Esophagus muscularis mucosa (tissue), 4 donors: ENCODE measurements around the gene SLIRP. TPM values are rescaled to one million over a fixed set of nuclear protein-coding genes. Genes with fewer than 3 reads are reported as not detected.

Source experiments
- DNase-seq: peaks from one replicate; pipeline ENCODE4 v3.0.0-alpha.2; 2017; ENCODE audit errors: extremely low spot score
- H3K27ac ChIP-seq, 4 donors: fragments of 200-600 bp; sonication (generic); replicated peaks in 1 of 4; 1 replicate in 3 of 4; 2 replicates in 1 of 4; pipeline ENCODE4 v1.5.1; 2016 to 2019; ENCODE audit warnings: mild to moderate bottlenecking in 1 of 4
- H3K27me3 ChIP-seq, 4 donors: fragments of 200-600 bp; sonication (generic); one replicate each; pipeline versions ENCODE4 v1.5.1 to v1.6.0; 2016 to 2019
- H3K36me3 ChIP-seq, 4 donors: fragments of 200-600 bp; sonication (generic); one replicate each; pipeline ENCODE4 v1.5.1; 2016 to 2019
- H3K4me1 ChIP-seq, 4 donors: fragments of 200-600 bp; sonication (generic); one replicate each; pipeline ENCODE4 v1.5.1; 2016 to 2019
- H3K4me3 ChIP-seq, 4 donors: fragments of 200-600 bp; sonication (generic); 1 replicate in 2 of 4; 2 replicates in 2 of 4; pipeline ENCODE4 v1.5.1; 2016 to 2019; ENCODE audit warnings: mild to moderate bottlenecking in 4 of 4, moderate library complexity in 1 of 4
- H3K9me3 ChIP-seq, 4 donors: fragments of 200-600 bp; sonication (generic); 1 replicate in 3 of 4; 2 replicates in 1 of 4; pipeline ENCODE4 v1.5.1; 2016 to 2019
- CTCF ChIP-seq, 3 experiments: fragments of 200-600 bp in 2 of 3; fragments of 450-650 bp in 1 of 3; sonication (generic) in 2 of 3; IDR thresholded peaks; one replicate each; pipeline ENCODE4 v1.5.1; 2017 to 2019; ENCODE audit warnings: antibody characterized with exemption in 3 of 3, mild to moderate bottlenecking in 2 of 3, moderate library complexity in 1 of 3
- EP300 ChIP-seq: sonication (generic); formaldehyde crosslinking; IDR thresholded peaks from one replicate; pipeline ENCODE4 v1.6.1; 2017; ENCODE audit warnings: antibody characterized with exemption
- POLR2A ChIP-seq: fragments of 450-650 bp; IDR thresholded peaks from one replicate; pipeline ENCODE4 v1.6.1; 2017; ENCODE audit warnings: antibody characterized with exemption, moderate library complexity, mild to moderate bottlenecking, low read depth
- POLR2AphosphoS5 ChIP-seq, 2 donors: sonication (generic); formaldehyde crosslinking; IDR thresholded peaks; one replicate each; pipeline ENCODE4 v1.6.1; 2017; ENCODE audit warnings: antibody characterized with exemption in 2 of 2
- WGBS: methylation state at CpG from one replicate; pipeline ENCODE4 v1.1.5; 2018; 5-methylcytosine and 5-hydroxymethylcytosine counted together
- intact Hi-C: fragments of 100-400 bp; cut with DNase I; formaldehyde crosslinking; loops from one replicate; pipeline ENCODE4 v1.15.1; 2023
- total RNA-seq, 4 donors: library from RNA; depleted of rRNA; stranded (reverse); fragments of >200 nt; gene quantifications; one replicate each; pipeline versions ENCODE4 v1.1.0 to v1.2.1, GENCODE V29; 2016

The SLIRP gene
- total RNA-seq, 4 donors from 2014 or later: 101 to 247 (median 166) TPM

GRCh38 chr14:77752266-77752665 is 44.4 kb downstream of the SLIRP start:
- Histone ChIP-seq H3K4me3 (no peak overlapping the region), H3K36me3 (peaks cover 50 to 85% (median 63%) of the 10 kb centered on the region in 4 donors), H3K9me3 (no peaks in the 10 kb centered on the region), H3K4me1 (peaks cover 3 to 28% (median 20%) of the 10 kb centered on the region in 4 donors), H3K27me3 (no peaks in the 10 kb centered on the region), H3K27ac (no peak overlapping the region)
- 97% methylated on average over 2 of the region's 2 CpGs for WGBS
- no peak for TF ChIP-seq EP300
- TF ChIP-seq CTCF (IDR thresholded peaks at IDR 0.05): no peak
- no peak for TF ChIP-seq POLR2AphosphoS5 (IDR thresholded peaks at IDR 0.05)
- TF ChIP-seq POLR2A: no peak
- intact Hi-C loops: no loop called here
- DNase-seq: no peak

GRCh38 chr14:77752799-77753516 is 45.1 kb downstream of the SLIRP start:
- H3K4me3 ChIP-seq: no peak overlapping the region
- H3K36me3 ChIP-seq: peaks cover 45 to 78% (median 58%) of the 10 kb centered on the region in 4 donors
- no peak for DNase-seq
- no peak for TF ChIP-seq POLR2AphosphoS5 (IDR thresholded peaks at IDR 0.05)
- 80% methylated on average over 3 of the region's 3 CpGs for WGBS
- H3K4me1 ChIP-seq: peaks cover 7 to 35% (median 26%) of the 10 kb centered on the region in 4 donors
- no peaks in the 10 kb centered on the region for H3K27me3 ChIP-seq
- no peak overlapping the region for H3K27ac ChIP-seq
- intact Hi-C loops: no loop called here
- H3K9me3 ChIP-seq: no peaks in the 10 kb centered on the region

GRCh38 chr14:77760381-77761204 is 52.7 kb downstream of the SLIRP start, which contains the start of gene SNW1:
Gene SNW1 (minus strand): TSS chr14:77761156. CDS start chr14:77761127, 29 bp downstream.
- Histone ChIP-seq H3K27me3 (no peaks in the 10 kb centered on the region), H3K4me3 (peak within 1 kb of the TSS; percentile 84 to 97 (median 92)), H3K36me3 (peaks cover 0 to 8% (median 4%) of the 10 kb centered on the region in 4 donors), H3K9me3 (no peaks in the 10 kb centered on the region), H3K4me1 (peaks cover 23 to 54% (median 48%) of the 10 kb centered on the region in 4 donors), H3K27ac (peak within 1 kb of the TSS; percentile 89 to 96 (median 94))
- WGBS: under 1% methylated on average over 34 of the region's 60 CpGs
- TF ChIP-seq POLR2AphosphoS5 (IDR thresholded peaks at IDR 0.05) (peak; percentile 94 to 95), EP300 (no peak), POLR2A (peak; percentile 56), CTCF (IDR thresholded peaks at IDR 0.05) (no peak)
- peak; percentile 97 for DNase-seq
- intact Hi-C loops: loop anchor here (2.0 kb wide), 1 partner anchor 40 kb away; the partner anchor contains the start of gene ADCK1

- intact Hi-C loops: loop anchor here (2.0 kb wide), 1 partner anchor 39 kb away; the partner anchor contains the start of gene ADCK1
Observed at GRCh38 chr14:77761205-77761931, 53.5 kb downstream of the SLIRP start.

More at GRCh38 chr14:77761205-77761931, 53.5 kb downstream of the SLIRP start:
- Histone ChIP-seq H3K36me3 (peaks cover 0 to 7% (median 3%) of the 10 kb centered on the region in 4 donors), H3K4me3 (peak overlapping the region; percentile 84 to 97 (median 92)), H3K27ac (peak overlapping the region; percentile 89 to 96 (median 94)), H3K4me1 (peaks cover 23 to 48% (median 46%) of the 10 kb centered on the region in 4 donors), H3K27me3 (no peaks in the 10 kb centered on the region), H3K9me3 (no peaks in the 10 kb centered on the region)
- 2% methylated on average over 17 of the region's 24 CpGs for WGBS
- DNase-seq: no peak
- TF ChIP-seq CTCF (IDR thresholded peaks at IDR 0.05): peak in 1 of 3 experiments; percentile 21
- TF ChIP-seq EP300: no peak
